NCI-H2171 treated with DMSO at 0.1 percent for 48 hours (cell line): ENCODE measurements around the gene MAP3K13.

Source experiments
- DNase-seq: peaks from one replicate; lab custom pipeline; 2025; lab: John Stamatoyannopoulos, UW

Gene MAP3K13

GRCh38 chr3:185508335-185508991 is 145.5 kb downstream of the MAP3K13 start:
- DNase-seq, result no peak

- DNase-seq, result no peak
Measured at GRCh38 chr3:185511711-185512110, 148.8 kb downstream of the MAP3K13 start.

GRCh38 chr3:185517387-185518130 is 154.6 kb downstream of the MAP3K13 start:
- DNase-seq, result no peak

- peak; percentile 33 for DNase-seq
Measured at GRCh38 chr3:185519021-185519420, 156.1 kb downstream of the MAP3K13 start.

GRCh38 chr3:185521349-185522138 is 158.6 kb downstream of the MAP3K13 start:
- DNase-seq, result no peak

GRCh38 chr3:185526349-185526951 is 163.5 kb downstream of the MAP3K13 start:
- DNase-seq, result no peak

GRCh38 chr3:185527364-185527763 is 164.4 kb downstream of the MAP3K13 start:
- DNase-seq, result peak; percentile 27

- DNase-seq, result no peak
Measured at GRCh38 chr3:185528532-185528931, 165.6 kb downstream of the MAP3K13 start.

- DNase-seq, result no peak
Measured at GRCh38 chr3:185530856-185531255, 167.9 kb downstream of the MAP3K13 start.

GRCh38 chr3:185532901-185533300 is 170.0 kb downstream of the MAP3K13 start:
- DNase-seq, result no peak

GRCh38 chr3:185534511-185534910 is 171.6 kb downstream of the MAP3K13 start:
- no peak for DNase-seq

- DNase-seq, result no peak
Measured at GRCh38 chr3:185537369-185537970, 174.5 kb downstream of the MAP3K13 start.
